ENCODE results near the gene DERA. TPM values are rescaled to one million over a fixed set of nuclear protein-coding genes. Genes with fewer than 3 reads are reported as not detected.
"Not testable (repeated sequence)": the region's sequence is repeated elsewhere in the genome, so short reads cannot be mapped to it uniquely, and the experiment has no call there.

DERA gene
- total RNA-seq, 1 donor from 2014 or later = 41.9 TPM

GRCh38 chr12:15868186-15868585 is 42.9 kb upstream of the DERA start:
- H3K4me3 Mint-ChIP-seq (ENCODE audit: low read depth) = no peak overlapping the region
- TF ChIP-seq, protein P1, sequence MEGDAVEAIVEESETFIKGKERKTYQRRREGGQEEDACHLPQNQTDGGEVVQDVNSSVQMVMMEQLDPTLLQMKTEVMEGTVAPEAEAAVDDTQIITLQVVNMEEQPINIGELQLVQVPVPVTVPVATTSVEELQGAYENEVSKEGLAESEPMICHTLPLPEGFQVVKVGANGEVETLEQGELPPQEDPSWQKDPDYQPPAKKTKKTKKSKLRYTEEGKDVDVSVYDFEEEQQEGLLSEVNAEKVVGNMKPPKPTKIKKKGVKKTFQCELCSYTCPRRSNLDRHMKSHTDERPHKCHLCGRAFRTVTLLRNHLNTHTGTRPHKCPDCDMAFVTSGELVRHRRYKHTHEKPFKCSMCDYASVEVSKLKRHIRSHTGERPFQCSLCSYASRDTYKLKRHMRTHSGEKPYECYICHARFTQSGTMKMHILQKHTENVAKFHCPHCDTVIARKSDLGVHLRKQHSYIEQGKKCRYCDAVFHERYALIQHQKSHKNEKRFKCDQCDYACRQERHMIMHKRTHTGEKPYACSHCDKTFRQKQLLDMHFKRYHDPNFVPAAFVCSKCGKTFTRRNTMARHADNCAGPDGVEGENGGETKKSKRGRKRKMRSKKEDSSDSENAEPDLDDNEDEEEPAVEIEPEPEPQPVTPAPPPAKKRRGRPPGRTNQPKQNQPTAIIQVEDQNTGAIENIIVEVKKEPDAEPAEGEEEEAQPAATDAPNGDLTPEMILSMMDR (IDR thresholded peaks at IDR 0.05; ENCODE audit: unreplicated experiment) = no peak
- H3K36me3 Mint-ChIP-seq (ENCODE audit: insufficient read depth) = no peaks in the 10 kb centered on the region
- no peaks in the 10 kb centered on the region for H3K4me1 Mint-ChIP-seq (ENCODE audit: low read depth)
- H3K27me3 Mint-ChIP-seq = no peaks in the 10 kb centered on the region
- H3K9me3 Mint-ChIP-seq (ENCODE audit: low read depth) = no peaks in the 10 kb centered on the region
- H3K27ac Mint-ChIP-seq = no peak overlapping the region
- DNase-seq (ENCODE audit: low spot score, unreplicated experiment) = no peak

DNA sequence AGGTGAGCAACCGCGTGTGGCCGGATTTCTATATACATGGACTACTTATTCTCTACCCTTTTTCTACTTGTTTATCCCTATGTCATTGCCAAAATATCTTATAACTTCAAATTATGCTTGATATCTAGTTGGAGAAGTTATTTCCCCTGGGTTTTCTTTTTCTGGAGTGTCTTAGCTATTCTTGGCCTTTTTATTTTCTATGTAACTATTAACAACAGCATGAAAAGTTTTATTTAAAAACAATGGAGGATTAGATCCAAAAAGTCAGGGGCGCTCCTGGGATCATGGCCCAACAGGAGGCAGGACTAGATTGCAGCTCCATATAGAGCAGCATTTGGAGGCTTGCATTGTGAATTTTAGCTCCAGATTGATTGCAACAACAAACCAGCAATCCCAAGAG is 37.6 kb upstream of the DERA start:
- Mint-ChIP-seq H3K27ac (no peak overlapping the region), H3K4me1 (ENCODE audit: low read depth) (no peaks in the 10 kb centered on the region), H3K27me3 (no peaks in the 10 kb centered on the region), H3K4me3 (ENCODE audit: low read depth) (no peak overlapping the region), H3K9me3 (ENCODE audit: low read depth) (peaks cover 3% of the 10 kb centered on the region), H3K36me3 (ENCODE audit: insufficient read depth) (no peaks in the 10 kb centered on the region)
- TF ChIP-seq, protein P1 (IDR thresholded peaks at IDR 0.05; ENCODE audit: unreplicated experiment) = no peak
- DNase-seq (ENCODE audit: low spot score, unreplicated experiment) = no peak

- not testable (repeated sequence) for DNase-seq (ENCODE audit: low spot score, unreplicated experiment); H3K27me3 Mint-ChIP-seq; H3K36me3 Mint-ChIP-seq (ENCODE audit: insufficient read depth); H3K27ac Mint-ChIP-seq; H3K4me3 Mint-ChIP-seq (ENCODE audit: low read depth); H3K9me3 Mint-ChIP-seq (ENCODE audit: low read depth); H3K4me1 Mint-ChIP-seq (ENCODE audit: low read depth)
Measured at GRCh38 chr12:15874556-15875145, 36.5 kb upstream of the DERA start.

- Mint-ChIP-seq H3K9me3 (ENCODE audit: low read depth) (peaks cover 3% of the 10 kb centered on the region), H3K36me3 (ENCODE audit: insufficient read depth) (no peaks in the 10 kb centered on the region), H3K27ac (no peak overlapping the region), H3K4me1 (ENCODE audit: low read depth) (peaks cover 5% of the 10 kb centered on the region), H3K4me3 (ENCODE audit: low read depth) (no peak overlapping the region), H3K27me3 (no peaks in the 10 kb centered on the region)
- TF ChIP-seq, protein P1 (IDR thresholded peaks at IDR 0.05; ENCODE audit: unreplicated experiment) = no peak
- DNase-seq (ENCODE audit: low spot score, unreplicated experiment) = no peak
Measured at GRCh38 chr12:15875863-15876262, 35.3 kb upstream of the DERA start.

- H3K27me3 Mint-ChIP-seq = no peaks in the 10 kb centered on the region
- peaks cover 6% of the 10 kb centered on the region for H3K36me3 Mint-ChIP-seq (ENCODE audit: insufficient read depth)
- H3K4me1 Mint-ChIP-seq (ENCODE audit: low read depth) = peaks cover 21% of the 10 kb centered on the region
- no peak overlapping the region for H3K27ac Mint-ChIP-seq
- no peak overlapping the region for H3K4me3 Mint-ChIP-seq (ENCODE audit: low read depth)
- H3K9me3 Mint-ChIP-seq (ENCODE audit: low read depth) = peaks cover 3% of the 10 kb centered on the region
- no peak for DNase-seq (ENCODE audit: low spot score, unreplicated experiment)
- TF ChIP-seq, protein P1 (IDR thresholded peaks at IDR 0.05; ENCODE audit: unreplicated experiment) = no peak
Measured at GRCh38 chr12:15879413-15879812, 31.7 kb upstream of the DERA start.

GRCh38 chr12:15880721-15881120 is 30.4 kb upstream of the DERA start:
- peaks cover 15% of the 10 kb centered on the region for H3K36me3 Mint-ChIP-seq (ENCODE audit: insufficient read depth)
- DNase-seq (ENCODE audit: low spot score, unreplicated experiment) = no peak
- peaks cover 3% of the 10 kb centered on the region for H3K9me3 Mint-ChIP-seq (ENCODE audit: low read depth)
- peak overlapping the region; percentile 38 for H3K27ac Mint-ChIP-seq
- peaks cover 25% of the 10 kb centered on the region for H3K4me1 Mint-ChIP-seq (ENCODE audit: low read depth)
- H3K4me3 Mint-ChIP-seq (ENCODE audit: low read depth) = peak overlapping the region; percentile 31
- TF ChIP-seq, protein P1 (IDR thresholded peaks at IDR 0.05; ENCODE audit: unreplicated experiment) = no peak
- no peaks in the 10 kb centered on the region for H3K27me3 Mint-ChIP-seq

Measured in progenitor cell of endocrine pancreas (in vitro differentiated cells).